GM21576 (cell line): ENCODE results near the gene EBP.

Experiments used
- ATAC-seq: cut with Tn5 transposase; IDR thresholded peaks from one replicate; pipeline ENCODE4 v1.9.1; 2021; ENCODE audit warnings: mild to moderate bottlenecking, moderate library complexity; ENCODE audit not compliant: unreplicated experiment

EBP gene

DNA sequence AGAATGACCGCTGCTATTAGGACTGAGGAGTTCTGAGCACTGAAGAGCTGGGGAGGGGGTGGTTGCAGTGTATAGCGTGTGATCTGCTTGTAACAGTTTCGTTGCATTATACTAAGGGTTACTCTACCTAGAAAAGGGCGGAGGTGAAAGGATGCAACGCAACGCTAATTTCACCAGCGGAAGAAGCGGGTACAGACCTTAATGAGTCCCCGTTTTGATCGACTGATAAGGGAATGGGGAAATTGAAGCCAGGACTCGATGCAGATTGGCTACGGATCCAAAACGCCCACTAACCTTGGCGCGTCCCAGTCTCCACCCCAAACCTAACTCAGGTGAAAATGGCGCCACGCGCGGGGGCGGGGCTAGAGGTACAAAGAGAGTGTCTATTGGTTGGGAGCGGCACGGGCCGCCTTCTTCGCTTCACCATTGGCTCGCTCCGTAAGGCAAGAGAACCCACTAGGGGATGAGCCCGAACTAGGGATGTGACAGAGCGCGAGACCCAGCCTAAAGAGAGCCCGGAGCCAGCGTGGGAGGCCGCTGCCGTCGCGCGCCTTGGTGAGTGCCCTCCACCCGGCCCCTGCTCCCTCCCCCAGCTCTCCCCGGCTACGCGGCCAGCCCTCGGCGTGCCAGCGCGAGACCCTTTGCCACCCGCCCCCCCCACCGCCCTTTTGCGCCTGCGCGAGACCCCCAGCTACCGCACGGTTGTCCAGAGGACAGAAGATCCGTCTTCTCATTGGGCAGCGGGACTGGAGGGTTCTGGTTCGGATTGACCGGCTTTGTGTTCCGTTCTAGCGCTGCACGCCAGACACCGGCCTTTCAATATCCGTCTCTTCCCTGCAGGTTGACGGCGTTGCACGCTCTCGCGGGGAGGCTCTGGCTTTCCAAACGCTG is at the start of gene EBP:
Gene EBP, plus strand, starts transcription at position 456 of the 891 bp plus-strand sequence. CDS start 1,964 bp downstream, outside the sequence.
- ATAC-seq: peak; percentile 94

DNA sequence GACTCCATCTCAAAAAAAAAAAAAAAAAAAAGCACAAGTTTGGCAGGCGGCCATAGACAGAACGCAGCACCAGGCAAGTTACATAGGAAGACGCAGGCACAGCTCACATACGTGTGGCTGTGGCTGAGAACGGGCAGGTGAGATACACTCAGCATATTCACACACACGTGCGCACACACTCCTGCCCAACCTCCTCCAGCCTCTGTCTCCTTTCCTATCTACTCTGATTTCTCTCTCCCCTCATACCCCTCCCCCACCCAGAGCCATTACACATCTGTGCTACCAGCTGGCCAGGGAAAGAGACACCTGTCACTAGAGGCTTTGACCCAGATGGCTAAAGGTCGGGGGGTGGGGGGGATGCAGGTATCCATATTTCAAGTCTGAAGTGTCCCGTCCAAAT is 49.4 kb upstream of the EBP start:
- no peak for ATAC-seq

DNA sequence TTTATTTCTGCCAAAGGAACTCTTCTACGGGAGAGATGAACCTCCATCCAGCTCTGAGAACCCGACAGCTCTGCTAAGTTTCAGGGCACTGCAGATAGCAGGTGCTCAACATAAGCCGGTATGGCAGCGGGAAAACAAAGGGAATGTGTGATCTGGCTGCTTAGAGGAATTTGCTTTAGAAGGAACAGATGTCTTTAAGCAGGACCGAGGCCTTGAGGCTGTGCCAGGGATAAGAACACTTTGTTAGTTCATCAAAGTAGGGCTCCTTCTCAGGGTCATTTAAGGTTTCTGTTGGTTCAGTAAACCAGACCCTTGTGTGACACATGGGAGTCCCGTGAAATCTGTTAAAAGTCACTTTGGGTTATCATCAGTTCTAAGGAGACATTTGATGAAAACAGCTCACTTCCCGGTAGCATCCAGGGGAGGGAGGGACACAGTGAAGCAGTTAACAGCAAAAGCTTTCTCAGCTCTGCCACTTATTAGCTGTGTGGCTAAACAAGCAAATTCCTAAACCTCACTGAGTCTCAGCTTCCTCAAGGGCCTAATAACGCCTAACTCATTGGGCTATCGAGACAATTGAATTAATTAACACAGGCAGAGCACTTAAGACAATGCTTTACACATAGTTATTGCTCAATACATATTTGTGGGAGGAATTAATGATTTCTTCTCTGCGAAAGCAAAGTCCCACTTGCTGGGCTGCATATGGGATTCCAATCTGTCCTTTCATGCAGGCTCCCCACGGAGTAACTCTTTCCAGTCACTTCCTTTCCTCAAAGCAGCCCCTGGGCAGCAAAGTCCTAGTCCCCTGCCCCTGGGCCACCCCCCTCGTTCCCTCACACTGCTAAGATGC is 48.5 kb upstream of the EBP start:
- no peak for ATAC-seq

DNA sequence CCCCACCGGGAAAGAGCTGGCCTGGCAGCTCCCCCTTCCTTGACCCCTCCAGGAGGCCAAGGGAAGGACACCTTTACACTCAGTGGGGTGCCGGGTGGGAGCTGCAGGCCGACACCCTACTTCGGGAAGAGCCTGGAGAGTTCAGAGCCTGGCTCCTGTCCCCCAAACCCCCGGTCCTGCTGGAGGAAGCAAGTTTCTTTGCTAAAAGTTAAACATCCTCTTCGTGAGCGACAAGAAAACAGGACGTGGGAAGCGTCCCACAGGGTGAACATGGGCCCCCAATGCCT is 48.0 kb upstream of the EBP start:
- no peak for ATAC-seq

DNA sequence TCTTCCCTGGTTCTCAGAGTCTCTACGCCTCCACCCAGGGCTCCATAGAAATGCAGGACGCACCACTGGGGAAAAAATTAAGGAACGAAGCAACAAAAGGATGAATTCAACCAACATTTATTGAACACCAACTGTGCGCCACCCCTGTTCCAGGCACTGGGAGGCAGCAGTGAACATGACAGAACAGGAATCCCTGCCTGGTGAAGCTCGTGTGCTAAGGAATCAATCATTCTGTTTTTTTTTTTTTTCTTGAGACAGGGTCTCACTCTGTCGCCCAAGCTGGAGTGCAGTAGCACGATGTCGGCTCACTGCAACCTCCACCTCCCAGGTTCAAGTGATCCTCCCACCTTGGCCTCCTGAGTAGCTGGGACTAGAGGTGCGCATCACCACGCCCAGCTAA is 47.5 kb upstream of the EBP start:
- no peak for ATAC-seq

DNA sequence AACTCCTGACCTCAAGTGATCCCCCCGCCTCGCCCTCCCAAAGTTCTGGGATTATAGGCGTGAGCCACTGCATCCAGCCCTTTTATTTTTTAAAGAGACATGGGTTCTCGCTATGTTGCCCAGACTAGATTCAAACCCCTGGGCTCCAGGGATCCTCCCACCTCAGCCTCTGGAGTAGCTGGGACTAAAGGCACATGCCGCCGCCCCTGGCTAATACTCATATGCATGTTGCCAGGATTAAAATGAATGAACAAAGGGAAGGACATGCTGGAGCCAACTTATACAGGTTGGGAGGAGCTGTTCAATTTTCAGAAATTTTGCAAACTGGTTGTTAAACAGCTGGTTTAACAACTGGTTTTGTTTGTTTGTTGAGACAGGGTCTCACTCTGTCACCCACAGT is 47.0 kb upstream of the EBP start:
- ATAC-seq: no peak

DNA sequence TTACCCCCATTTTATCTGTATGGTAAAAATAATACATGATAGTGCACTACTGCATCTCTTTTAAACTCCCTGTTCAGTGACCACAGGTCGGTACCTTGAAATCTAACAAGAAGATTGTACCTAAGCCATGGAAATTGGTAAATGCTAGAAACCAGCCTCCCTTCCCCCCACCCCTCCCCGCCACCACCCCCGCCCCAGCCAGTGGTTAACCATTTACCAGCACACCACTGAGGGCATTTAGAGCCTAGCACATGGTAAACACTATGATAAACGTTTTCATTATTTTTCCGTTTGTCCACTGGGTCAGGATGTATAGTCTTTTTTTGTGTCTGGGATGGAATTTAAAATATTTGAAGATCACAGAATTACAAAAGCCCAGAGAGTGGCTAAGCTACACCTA is 46.3 kb upstream of the EBP start:
- ATAC-seq: no peak

DNA sequence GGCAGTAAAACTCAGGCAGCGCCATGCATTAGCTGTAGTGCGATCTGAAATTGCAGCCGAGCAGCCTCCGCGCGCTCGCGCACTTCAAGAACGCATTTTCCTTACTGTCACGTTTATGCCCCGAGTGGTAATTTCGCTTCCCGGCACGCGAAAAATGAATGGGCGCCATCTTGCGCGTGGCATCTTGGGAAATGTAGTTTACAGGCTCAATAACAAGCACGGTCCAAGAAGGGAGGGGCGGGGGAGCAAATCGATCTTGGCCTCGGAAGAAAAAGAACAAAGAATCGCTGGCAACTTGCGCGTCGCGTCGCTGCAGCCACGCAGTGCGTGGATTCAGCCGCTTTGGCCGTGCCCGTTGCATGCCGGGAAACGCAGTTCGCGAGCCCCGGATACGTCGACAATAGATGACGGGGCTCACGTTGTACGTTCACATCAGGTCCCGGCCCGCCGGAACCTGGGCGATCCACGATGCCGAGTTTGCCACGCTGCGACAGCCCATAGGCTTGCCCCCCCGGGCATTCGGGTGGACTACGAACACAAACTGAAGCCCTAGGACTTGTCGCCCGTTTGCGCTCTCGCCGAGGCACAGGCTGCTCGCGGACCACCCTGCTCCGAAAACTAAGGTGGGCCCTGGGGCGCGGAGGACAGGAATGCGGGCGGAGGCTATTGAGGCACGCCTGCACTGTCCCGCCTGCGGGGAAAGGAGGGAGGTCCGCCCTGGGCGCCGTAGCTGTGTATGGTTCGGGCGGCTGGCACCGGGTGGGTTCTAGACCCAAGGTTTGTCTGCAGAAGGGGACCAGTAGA is 45.6 kb upstream of the EBP start, which contains the start of gene FTSJ1:
Gene FTSJ1, plus strand, starts transcription at position 426 of the 804 bp plus-strand sequence. CDS start 1,849 bp downstream, outside the sequence.
- ATAC-seq: peak; percentile 86

DNA sequence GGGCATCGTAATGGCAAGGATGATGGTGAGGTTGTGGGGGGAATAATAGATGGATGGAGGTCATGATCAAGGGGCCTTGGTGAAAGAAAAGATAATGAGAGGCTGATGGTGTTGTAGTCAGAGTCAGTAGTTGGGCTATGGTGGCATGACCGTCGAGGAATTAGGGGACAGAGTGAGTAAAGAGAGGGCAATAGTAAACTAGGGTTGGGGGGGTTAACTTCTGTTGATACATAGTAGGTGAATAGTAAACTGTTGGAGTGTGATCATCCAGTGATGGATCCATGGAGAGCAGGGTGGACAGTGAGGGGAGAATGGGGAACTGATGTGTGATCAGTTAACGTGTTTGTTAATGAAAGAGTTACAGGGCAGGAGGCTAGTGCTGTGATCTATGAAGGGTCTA is 44.7 kb upstream of the EBP start:
- no peak for ATAC-seq

DNA sequence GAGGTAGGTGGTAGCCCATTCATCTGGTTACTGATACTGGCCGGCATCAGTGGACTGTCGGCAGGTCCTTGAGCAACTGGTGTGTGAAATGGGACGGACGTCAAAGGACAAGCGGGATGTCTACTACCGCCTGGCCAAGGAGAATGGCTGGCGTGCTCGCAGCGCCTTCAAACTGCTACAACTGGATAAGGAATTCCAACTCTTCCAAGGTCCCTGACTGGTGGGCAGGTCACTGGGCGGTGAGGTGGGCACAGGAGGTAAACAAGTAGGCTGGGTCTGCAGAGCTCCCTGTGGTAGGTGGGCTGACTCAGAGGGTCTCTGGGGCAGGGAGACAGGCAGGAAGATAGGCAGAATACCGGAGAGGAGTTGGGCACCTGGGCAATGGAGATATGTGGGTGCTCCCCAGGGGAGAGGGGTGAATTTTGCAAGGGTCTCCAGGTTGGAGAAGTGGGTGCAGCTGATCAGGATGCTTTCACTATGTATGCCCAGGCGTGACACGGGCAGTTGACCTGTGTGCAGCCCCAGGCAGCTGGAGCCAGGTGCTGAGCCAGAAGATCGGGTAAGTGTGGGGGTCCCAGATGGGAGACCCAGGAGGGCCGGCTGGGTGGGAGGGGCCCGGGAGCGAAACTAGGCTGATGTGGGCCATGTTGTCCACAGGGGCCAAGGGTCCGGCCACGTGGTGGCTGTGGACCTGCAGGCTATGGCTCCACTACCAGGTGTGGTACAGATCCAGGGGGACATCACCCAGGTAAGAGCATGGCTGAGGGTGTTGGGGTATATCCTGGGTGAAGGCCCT is 43.5 kb upstream of the EBP start:
- ATAC-seq: no peak

DNA sequence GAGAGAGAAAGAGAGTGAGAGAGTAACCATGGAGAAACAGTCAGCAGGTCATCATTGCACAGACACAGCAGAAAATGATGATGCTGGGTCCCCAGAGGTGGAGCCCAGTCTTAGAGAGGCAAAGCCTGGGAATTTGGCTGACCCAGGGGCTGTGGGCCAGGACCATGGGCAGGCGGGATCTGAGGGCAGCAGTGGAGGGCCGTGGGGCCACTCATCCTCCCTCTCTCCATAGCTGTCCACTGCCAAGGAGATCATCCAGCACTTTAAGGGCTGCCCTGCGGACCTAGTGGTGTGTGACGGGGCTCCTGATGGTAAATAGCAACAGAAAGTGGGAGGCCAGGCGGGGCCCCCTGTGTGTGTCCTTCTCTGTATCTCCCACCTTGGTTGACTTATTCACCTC is 42.8 kb upstream of the EBP start:
- ATAC-seq: no peak

DNA sequence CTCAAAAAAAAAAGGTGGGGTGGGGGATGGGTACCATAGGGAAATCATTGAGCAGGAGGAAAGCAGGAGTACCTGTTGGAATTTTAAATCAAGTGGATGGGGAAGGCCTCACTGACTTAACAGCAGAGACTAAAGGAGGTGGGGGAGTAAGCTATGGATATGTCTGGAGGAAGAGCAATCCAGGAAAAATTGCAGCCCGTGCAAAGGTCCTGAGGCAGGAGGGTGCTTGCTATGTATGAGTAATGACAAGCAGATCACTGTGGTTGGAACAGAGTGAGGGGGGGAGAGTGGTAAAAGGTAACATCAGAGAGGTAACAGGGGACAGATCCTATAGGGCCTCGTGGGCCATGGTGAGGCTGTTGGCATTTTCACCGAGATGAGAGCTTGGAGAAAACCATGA is 41.5 kb upstream of the EBP start:
- ATAC-seq: no peak

DNA sequence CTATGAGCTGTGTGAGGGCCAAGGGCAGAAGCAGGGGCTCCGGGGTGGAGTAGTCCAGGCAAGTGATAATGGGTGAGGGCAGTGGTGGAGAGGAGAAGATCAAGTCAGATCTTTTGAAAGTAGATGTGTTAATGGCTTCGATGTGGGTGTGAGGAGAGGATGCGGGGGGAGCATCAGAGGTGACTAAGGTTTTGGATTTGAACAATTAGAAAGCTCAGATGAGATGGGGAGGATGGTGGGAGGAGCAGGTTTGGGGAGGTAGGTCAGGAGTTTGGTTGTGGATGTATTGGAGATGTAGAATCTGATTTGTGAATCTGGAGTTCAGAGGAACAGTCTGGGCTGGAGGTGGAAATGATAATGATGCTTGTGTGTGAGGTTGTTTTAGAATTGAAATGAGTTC is 41.0 kb upstream of the EBP start:
- ATAC-seq: no peak

DNA sequence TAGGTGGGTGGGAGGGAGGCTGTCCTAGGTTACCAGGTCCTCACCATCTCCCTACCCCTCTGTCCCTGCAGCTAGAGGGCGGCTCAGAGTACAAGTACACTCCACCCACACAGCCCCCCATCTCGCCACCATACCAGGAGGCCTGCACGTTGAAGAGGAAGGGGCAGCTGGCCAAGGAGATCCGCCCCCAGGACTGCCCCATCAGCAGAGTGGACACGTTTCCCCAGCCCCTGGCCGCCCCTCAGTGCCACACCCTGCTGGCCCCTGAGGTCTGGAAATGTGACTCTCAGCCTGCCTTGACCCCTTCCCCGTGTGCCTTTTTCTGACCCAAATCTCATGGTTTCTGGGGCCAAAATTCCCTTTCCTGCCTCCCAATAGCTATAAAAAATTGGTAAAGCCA is 39.1 kb upstream of the EBP start:
- ATAC-seq: no peak

DNA sequence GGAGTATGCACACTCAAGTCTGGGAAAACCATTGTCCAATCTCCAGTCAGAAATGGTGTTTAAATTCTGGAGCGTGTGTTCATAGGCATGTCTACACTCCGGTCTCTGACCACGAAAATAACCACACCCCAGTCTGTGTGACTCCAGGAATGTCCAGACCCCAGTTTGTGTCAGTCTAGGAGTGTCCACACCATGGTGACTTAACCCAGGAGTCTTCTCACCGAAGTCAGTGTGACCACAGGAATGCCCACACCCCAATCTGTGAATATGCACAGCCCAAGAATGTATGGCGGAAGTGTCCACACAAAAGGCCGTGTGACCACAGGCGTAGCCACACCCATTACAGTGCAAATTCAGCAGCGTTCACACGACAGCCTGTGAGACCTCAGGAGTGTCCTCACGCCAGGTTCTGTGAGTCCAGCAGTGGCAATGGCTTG is 34.2 kb upstream of the EBP start:
- ATAC-seq: no peak

DNA sequence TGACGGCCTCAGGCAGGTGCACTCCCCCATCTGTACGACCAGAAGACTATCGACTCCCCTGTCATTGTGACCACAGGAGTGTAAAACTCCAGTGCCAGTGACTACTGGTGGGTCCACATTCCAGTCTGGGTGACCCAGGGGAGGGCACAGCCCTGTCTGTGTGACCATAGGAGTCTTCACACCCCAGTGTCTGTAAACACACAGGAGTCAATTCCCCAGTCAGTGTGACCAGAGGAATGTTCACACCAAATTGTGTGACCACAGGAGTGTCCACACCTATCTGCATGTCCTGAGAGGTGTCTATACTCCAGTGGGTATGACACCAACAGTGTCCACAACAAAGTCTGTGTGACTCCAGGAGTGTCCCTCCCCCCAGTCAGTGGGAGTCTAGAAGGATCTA is 33.6 kb upstream of the EBP start:
- no peak for ATAC-seq

DNA sequence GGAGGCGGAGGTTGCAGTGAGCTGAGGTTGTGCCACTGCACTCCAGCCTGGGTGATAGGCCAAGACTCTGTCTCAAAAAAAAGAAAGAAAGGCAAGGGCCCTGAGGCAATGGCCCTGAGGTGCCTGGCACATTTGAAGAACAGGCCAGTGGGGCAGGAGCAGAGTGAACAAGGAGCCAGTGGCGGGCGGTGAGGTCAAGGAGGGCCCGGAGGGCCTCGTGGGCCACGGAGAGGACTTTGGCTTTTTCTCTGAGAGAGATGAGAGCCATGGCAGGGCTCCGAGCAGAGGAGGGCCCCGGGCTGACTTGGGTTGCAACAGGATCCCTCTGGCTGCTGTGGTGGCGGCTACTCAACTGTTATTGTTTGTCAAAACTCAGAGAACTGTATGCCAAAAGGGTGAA is 32.3 kb upstream of the EBP start:
- ATAC-seq: no peak

DNA sequence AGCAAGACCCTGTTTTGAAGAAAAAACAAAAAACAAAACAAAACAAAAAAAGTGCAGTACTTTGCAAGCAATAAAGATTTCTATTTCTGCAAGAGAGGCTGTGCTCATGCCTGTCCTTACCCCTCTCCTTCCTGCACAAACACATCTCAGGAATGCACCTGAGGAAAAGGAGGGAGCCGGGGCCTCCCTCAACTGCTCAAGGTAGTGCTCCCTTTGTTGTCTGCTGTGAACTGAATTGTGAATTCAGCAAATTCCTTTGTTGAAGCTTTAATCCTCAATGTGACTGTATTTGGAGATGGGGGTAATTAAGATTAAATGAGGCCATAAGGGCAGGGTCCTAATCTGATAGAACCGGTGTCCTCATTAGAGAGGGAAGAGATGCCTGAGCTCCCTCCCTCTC is 31.7 kb upstream of the EBP start:
- ATAC-seq: no peak

DNA sequence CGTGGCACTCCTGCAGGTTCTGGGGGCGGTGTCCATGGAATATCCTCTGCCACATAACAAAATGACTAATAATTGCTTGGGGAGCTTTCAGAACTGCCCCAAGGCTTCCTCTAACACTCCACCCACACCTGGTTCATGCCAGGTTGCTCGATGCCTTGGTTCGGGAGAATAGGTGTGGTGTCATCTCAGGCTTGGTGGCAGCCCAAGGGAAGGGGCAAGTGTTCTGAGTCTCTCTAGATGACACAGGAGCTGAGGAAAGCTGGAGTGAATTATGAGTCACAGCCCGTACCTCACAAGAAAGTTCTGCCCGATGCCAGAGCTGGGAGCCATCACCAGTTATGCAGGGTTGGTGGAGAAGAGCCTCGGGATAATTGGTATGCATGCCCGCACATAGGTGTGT is 30.9 kb upstream of the EBP start:
- ATAC-seq: no peak

DNA sequence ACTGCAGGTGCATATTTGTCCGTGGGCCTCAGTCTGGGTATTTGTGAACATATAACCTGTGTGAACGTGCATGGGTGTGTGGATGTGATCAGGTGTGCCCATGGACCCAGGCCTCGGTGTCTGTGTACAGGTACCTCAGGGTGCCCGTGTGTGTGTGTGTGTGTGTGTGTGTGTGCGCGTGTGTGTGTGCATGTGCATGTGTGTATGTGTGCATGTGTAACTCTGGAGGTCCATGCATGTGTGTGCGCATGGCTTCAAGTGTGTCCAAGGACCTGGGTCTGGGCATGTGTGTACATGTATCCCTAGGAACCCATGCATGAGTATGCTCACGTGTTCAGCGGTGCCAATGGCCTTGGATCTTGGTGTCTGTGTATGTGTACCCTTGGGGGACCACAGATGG is 29.8 kb upstream of the EBP start:
- no peak for ATAC-seq
